Naive B cell (primary cell): ENCODE results near the gene NPW. TPM values are rescaled to one million over a fixed set of nuclear protein-coding genes. Genes with fewer than 3 reads are reported as not detected.

ENCODE experiments used
- ATAC-seq, 2 donors: fragments of 150-1000 bp; cut with Tn5 transposase; 2 replicates each; pipeline ENCODE4 v1.10.0; 2021; ENCODE audit warnings: low read depth in 2 of 2, mild to moderate bottlenecking in 2 of 2, moderate library complexity in 2 of 2
- DNase-seq: peaks from one replicate; pipeline ENCODE4 v3.0.0; 2022
- H3K27ac Mint-ChIP-seq, 6 donors: one replicate each; pipeline ENCODE4 v1.8.0; 2020 to 2022; ENCODE audit warnings: mild to moderate bottlenecking in 6 of 6, mixed read lengths in 6 of 6, moderate library complexity in 5 of 6, inconsistent platforms in 2 of 6
- H3K27me3 Mint-ChIP-seq, 3 donors: one replicate each; pipeline ENCODE4 v1.8.0; 2021 to 2022; ENCODE audit warnings: mixed read lengths in 3 of 3, mild to moderate bottlenecking in 1 of 3
- H3K36me3 Mint-ChIP-seq, 2 donors: one replicate each; pipeline ENCODE4 v1.8.0; 2020 to 2022; ENCODE audit warnings: mixed read lengths in 2 of 2, inconsistent platforms in 1 of 2, mild to moderate bottlenecking in 1 of 2
- H3K4me1 Mint-ChIP-seq, 3 donors: one replicate each; pipeline ENCODE4 v1.8.0; 2020 to 2022; ENCODE audit warnings: mixed read lengths in 3 of 3, inconsistent platforms in 1 of 3, mild to moderate bottlenecking in 1 of 3, moderate library complexity in 1 of 3
- H3K4me3 Mint-ChIP-seq, 8 donors: one replicate each; pipeline ENCODE4 v1.8.0; 2020 to 2022; ENCODE audit warnings: mild to moderate bottlenecking in 8 of 8, mixed read lengths in 8 of 8, moderate library complexity in 8 of 8, inconsistent platforms in 2 of 8
- H3K9me3 Mint-ChIP-seq, 7 donors: one replicate each; pipeline ENCODE4 v1.8.0; 2020 to 2022; ENCODE audit warnings: mixed read lengths in 7 of 7, mild to moderate bottlenecking in 5 of 7, inconsistent platforms in 2 of 7, moderate library complexity in 1 of 7
- polyA plus RNA-seq, 6 donors: library from polyadenylated mRNA; unstranded; fragments of 300-500 nt; fragmentation: Illumina TruSeq; gene quantifications; one replicate each; pipeline ENCODE4 v1.2.3, GENCODE V29; 2021; ENCODE audit warnings: low read depth in 6 of 6

Gene NPW
- polyA plus RNA-seq, 6 donors from 2014 or later: not detected

DNA sequence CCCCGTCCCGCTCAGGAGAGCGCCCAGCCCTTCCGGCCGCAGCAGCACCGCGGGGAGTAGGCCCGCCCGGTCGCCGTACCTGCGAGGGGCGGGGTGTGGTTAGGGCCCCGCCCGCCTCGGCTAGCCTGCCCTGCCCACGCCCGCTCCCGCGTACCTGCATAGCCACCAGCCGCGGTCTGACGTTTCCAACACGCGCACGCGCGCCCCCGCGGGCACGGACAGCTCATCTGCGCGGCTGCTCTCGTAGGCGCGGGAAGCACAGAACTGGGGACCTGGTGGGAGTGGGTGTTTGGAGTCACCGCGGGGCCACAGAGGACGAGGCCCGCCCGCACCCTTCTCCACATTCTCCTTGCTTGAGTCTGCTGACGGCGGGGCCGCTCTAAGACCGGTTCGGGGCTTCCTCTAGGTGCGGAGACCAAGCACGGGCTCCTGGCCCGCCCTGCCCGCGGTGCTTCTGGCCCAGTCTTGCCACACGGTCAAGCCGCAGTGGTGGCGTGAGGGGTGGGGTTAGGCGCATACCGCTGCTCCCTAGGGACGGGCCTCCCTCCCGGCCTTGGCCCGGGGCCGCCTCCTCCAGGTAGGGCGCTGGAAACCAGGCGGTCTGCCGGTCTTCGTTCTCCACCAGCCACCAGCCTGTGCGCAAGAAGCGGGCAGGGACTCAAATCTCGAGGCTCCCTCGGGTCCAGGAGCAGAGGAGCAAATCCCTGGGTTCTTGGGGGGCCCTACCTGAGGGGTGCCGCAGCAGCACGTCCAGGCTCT, 40.1 kb upstream of the NPW start:
- H3K9me3 Mint-ChIP-seq: peaks cover 0 to 2% (median 0%) of the 10 kb centered on the region in 7 donors
- ATAC-seq (no peak), DNase-seq (no peak)
- H3K4me1 Mint-ChIP-seq: peaks cover 6 to 11% (median 7%) of the 10 kb centered on the region in 3 donors
- H3K27ac Mint-ChIP-seq: no peak overlapping the region
- peaks cover 12 to 55% (median 30%) of the 10 kb centered on the region in 3 donors for H3K27me3 Mint-ChIP-seq
- H3K4me3 Mint-ChIP-seq: peak overlapping the region in 2 of 8 donors; percentile 27 to 35
- H3K36me3 Mint-ChIP-seq: peaks cover 0 to 16% of the 10 kb centered on the region in 2 donors

DNA sequence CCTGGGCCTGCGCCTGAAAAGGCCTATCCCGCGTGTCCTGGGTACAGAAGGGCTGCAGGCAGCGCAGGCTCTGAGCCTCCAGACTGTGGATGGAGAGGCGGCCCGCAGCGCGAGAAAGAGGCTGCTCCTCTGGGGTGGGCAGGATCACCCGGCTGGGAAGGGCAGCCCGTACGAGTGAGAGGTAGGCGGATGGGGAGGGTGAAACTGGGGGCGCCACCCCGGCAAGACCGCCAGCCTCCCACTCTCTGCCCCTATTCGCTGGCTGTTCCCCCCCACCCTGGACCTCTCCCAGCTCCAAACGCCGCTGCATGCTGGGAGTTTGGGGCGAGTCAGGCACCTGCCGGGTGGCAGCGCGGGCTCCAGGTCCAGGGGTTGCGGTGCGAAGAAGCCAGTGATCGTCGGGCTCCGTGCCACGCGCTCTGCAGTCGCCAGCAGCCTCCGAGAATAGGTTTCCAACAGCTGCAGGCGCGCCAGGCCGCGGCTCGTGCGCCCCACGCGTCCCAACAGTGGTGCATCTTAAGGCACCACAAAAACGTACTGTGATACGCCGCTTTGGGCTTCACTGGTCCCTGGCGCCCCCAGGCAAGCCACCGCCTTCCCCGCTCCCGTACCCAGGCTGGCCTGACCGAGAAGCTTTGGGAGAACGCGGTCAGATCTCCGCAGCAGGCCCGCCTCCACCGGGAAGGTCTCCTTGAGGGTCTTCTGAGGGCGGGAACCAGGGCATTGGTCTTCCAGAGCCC, 39.4 kb upstream of the NPW start:
- H3K4me3 Mint-ChIP-seq: peak overlapping the region in 2 of 8 donors; percentile 27 to 51
- ATAC-seq (no peak), DNase-seq (no peak)
- H3K4me1 Mint-ChIP-seq: peaks cover 10 to 18% (median 12%) of the 10 kb centered on the region in 3 donors
- peaks cover 0 to 2% (median 0%) of the 10 kb centered on the region in 7 donors for H3K9me3 Mint-ChIP-seq
- H3K27me3 Mint-ChIP-seq: peaks cover 12 to 51% (median 30%) of the 10 kb centered on the region in 3 donors
- H3K27ac Mint-ChIP-seq: no peak overlapping the region
- peaks cover 0 to 10% of the 10 kb centered on the region in 2 donors for H3K36me3 Mint-ChIP-seq

DNA sequence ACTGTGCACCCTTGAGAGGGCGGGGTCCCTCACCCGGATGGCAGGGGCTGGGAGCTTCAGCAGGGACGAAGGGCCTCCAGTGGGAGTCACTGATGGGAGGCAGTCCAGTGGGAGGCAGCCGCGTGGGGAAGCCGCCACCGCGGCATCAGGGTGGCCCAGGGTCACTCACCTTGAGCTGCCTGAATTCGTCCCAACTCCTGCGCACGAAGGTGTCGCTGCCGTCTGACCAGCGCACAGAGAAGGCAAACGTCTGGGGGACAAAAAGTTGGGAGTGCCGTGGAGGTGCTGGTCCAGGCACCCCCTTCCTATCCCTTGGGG, 38.9 kb upstream of the NPW start:
- Mint-ChIP-seq H3K36me3 (peaks cover 0 to 9% of the 10 kb centered on the region in 2 donors), H3K4me1 (peaks cover 10 to 20% (median 12%) of the 10 kb centered on the region in 3 donors), H3K9me3 (peaks cover 0 to 2% (median 0%) of the 10 kb centered on the region in 7 donors), H3K4me3 (no peak overlapping the region), H3K27ac (no peak overlapping the region), H3K27me3 (peaks cover 12 to 51% (median 30%) of the 10 kb centered on the region in 3 donors)
- no peak for DNase-seq
- no peak for ATAC-seq

DNA sequence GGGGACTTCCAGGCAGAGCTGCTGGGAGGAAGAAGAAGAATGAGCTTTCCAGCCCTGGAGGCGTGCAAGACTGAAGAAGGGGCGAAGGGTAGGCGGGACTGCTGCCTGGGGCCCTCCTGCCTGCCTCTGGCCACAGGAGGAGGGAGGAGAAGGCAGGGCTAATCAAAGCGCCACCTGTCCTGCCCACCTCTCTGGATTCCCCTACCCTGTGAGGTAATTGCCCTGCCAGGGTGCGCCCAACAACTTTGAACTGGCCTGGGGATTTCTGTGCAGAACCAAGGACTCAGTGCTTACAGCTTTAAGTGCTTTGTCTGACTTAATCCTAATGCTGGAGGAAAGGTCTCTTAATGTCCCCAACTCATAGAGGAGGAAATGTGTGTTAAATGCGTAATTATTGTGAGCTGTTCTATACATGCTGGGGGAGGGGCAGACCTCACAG, 38.2 kb upstream of the NPW start, which contains the start of gene NOXO1:
NOXO1 (minus strand) TSS at position 72 of the 439 bp plus-strand sequence. CDS start 290 bp downstream, outside the sequence.
- H3K4me1 Mint-ChIP-seq: peaks cover 7 to 20% (median 17%) of the 10 kb centered on the region in 3 donors
- peak within 1 kb of the TSS in 6 of 8 donors; percentile 4 to 88 (median 80) for H3K4me3 Mint-ChIP-seq
- DNase-seq (no peak), ATAC-seq (peak in 1 of 2 donors; percentile 16)
- peaks cover 0 to 3% of the 10 kb centered on the region in 2 donors for H3K36me3 Mint-ChIP-seq
- peaks cover 0 to 2% (median 0%) of the 10 kb centered on the region in 7 donors for H3K9me3 Mint-ChIP-seq
- peak within 1 kb of the TSS in 3 of 6 donors; percentile 24 to 72 (median 70) for H3K27ac Mint-ChIP-seq
- H3K27me3 Mint-ChIP-seq: peaks cover 12 to 44% (median 23%) of the 10 kb centered on the region in 3 donors

DNA sequence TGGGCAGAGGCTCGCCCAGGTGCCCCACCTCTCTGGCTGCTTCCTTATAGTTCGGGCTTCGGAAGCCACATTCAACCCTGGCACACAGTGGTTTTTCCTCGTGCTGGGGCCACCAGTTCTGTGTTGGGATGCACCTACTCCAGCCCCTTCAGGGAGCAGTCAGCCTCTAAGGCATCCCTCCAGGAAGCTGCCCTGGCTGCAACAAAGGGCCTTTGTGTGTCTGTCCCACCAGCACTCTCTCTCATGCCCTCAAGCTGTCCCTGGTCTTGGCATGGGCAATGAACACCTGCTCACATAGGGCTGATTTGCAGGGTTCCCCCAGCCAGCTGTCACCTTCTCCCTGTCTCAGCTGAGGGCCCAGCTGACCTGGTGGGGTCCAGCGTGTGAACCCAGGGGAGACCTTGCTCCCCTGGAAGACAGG, 37.6 kb upstream of the NPW start:
- ATAC-seq (no peak), DNase-seq (no peak)
- H3K9me3 Mint-ChIP-seq: peaks cover 0 to 2% (median 0%) of the 10 kb centered on the region in 7 donors
- H3K4me3 Mint-ChIP-seq: peak overlapping the region in 5 of 8 donors; percentile 4 to 88 (median 79)
- H3K27ac Mint-ChIP-seq: peak overlapping the region in 2 of 6 donors; percentile 70 to 72
- H3K27me3 Mint-ChIP-seq: peaks cover 12 to 44% (median 23%) of the 10 kb centered on the region in 3 donors
- no peaks in the 10 kb centered on the region for H3K36me3 Mint-ChIP-seq
- H3K4me1 Mint-ChIP-seq: peaks cover 13 to 22% (median 20%) of the 10 kb centered on the region in 3 donors

DNA sequence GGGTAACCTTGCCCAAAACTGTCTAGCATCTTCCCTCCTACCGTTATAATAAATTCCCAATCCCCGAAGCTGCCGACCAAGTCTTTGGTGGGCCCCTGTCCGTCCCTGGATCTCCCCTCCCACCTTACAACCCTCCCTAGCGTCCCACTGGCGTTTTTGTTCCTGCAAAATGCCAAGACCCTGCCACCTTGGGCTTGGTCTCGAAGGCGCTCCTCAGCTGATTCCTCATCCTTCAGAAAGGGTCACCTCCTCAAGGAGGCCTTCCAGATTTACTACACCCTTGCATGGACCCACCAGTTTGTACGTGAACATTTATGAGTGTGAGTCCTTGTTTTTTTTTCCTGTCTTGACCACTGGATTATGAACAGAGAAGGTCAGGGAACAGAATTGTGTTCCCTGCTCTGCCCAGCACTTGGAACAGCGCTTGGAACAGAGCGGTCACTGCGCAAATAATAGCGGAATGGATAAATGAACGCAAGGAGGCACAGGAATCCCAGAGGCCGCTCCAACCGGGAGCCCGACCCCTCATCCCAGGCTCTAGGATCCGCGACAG, 36.5 kb upstream of the NPW start:
- H3K27me3 Mint-ChIP-seq: peaks cover 12 to 36% (median 23%) of the 10 kb centered on the region in 3 donors
- no peaks in the 10 kb centered on the region for H3K36me3 Mint-ChIP-seq
- H3K27ac Mint-ChIP-seq: peak overlapping the region in 3 of 6 donors; percentile 50 to 70 (median 63)
- peaks cover 0 to 2% (median 0%) of the 10 kb centered on the region in 7 donors for H3K9me3 Mint-ChIP-seq
- H3K4me3 Mint-ChIP-seq: peak overlapping the region; percentile 74 to 88 (median 84)
- no peak for DNase-seq
- peaks cover 17 to 22% (median 20%) of the 10 kb centered on the region in 3 donors for H3K4me1 Mint-ChIP-seq
- ATAC-seq: no peak

DNA sequence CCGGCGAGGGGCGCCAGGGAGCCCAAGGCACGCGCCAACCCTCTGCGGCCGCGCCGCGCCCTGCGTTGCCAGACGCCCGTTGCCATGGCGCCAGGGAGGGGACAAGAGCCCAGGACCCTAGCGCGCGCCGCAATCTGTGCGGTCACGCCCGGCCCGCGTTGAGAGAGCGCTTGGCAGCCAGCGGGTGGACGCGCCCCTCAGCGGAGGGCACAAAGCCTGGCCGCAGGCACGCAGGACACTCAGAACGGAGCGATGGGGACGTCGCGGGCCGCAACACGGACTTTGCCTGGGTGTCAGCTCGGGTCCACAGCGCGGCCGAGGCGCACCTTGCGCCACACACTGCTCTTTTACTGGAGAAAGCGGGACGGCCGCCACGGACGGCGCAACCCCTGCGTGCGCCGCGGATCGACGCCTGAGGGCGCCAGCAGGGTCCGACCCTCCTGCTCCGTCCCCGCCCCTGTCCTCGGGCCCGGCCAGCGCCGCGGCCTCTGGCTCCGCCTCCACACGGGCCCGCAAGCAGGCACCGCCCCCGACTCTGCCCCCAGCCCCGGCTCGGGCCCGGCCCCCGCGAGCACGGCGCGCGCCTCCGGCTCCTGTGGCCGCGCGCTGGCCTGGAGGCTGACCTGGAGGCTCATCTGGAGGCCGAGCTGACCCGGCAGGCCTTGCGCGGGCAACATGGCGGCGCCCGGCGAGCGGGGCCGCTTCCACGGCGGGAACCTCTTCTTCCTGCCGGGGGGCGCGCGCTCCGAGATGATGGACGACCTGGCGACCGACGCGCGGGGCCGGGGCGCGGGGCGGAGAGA, 35.8 kb upstream of the NPW start, which contains the start of gene GFER:
GFER (plus strand) TSS at position 650 of the 803 bp plus-strand sequence; CDS start at position 676, 26 bp downstream.
- DNase-seq (peak; percentile 72), ATAC-seq (peak; percentile 71 to 72)
- H3K27ac Mint-ChIP-seq: peak within 1 kb of the TSS in 4 of 6 donors; percentile 63 to 82 (median 76)
- no peaks in the 10 kb centered on the region for H3K36me3 Mint-ChIP-seq
- peaks cover 0 to 2% (median 0%) of the 10 kb centered on the region in 7 donors for H3K9me3 Mint-ChIP-seq
- peak within 1 kb of the TSS; percentile 74 to 90 (median 84) for H3K4me3 Mint-ChIP-seq
- peaks cover 19 to 27% (median 24%) of the 10 kb centered on the region in 3 donors for H3K4me1 Mint-ChIP-seq
- H3K27me3 Mint-ChIP-seq: peaks cover 12 to 32% (median 23%) of the 10 kb centered on the region in 3 donors

DNA sequence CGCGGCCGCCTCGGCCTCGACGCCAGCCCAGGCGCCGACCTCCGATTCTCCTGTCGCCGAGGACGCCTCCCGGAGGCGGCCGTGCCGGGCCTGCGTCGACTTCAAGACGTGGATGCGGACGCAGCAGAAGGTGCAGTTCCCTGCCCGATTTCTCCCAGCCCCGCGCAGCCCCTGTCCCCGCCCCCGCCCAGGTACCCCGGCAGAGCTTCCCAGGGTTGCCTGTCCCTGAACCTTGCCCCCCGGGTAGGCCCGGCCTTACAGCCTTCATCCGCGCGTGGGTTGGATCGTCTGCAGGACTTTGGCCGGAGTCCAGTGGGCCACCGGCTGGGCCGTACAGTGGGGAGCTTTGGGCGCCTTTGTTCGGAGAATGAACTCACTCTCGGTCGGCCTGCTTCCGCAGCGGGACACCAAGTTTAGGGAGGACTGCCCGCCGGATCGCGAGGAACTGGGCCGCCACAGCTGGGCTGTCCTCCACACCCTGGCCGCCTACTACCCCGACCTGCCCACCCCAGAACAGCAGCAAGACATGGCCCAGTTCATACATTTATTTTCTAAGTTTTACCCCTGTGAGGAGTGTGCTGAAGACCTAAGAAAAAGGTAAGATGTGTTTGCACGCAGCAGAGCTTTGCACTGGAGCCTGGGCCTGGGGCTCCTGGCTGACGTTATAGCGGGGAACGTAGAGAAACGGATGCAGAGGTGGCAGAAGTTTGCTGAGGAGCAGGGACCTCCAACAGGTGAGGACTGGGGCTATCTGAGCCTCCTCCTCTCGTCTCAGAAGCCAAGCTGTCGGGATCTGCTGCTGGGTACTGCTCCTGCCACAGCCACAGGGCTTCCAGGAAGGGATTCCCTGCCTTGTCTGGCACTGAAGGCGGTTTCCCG, 35.0 kb upstream of the NPW start:
- peaks cover 0 to 2% (median 0%) of the 10 kb centered on the region in 7 donors for H3K9me3 Mint-ChIP-seq
- H3K4me3 Mint-ChIP-seq: peak overlapping the region; percentile 74 to 90 (median 82)
- DNase-seq (no peak), ATAC-seq (peak; percentile 31 to 32)
- peaks cover 12 to 31% (median 23%) of the 10 kb centered on the region in 3 donors for H3K27me3 Mint-ChIP-seq
- H3K27ac Mint-ChIP-seq: peak overlapping the region in 3 of 6 donors; percentile 20 to 82 (median 70)
- H3K4me1 Mint-ChIP-seq: peaks cover 23 to 32% (median 31%) of the 10 kb centered on the region in 3 donors
- H3K36me3 Mint-ChIP-seq: no peaks in the 10 kb centered on the region

DNA sequence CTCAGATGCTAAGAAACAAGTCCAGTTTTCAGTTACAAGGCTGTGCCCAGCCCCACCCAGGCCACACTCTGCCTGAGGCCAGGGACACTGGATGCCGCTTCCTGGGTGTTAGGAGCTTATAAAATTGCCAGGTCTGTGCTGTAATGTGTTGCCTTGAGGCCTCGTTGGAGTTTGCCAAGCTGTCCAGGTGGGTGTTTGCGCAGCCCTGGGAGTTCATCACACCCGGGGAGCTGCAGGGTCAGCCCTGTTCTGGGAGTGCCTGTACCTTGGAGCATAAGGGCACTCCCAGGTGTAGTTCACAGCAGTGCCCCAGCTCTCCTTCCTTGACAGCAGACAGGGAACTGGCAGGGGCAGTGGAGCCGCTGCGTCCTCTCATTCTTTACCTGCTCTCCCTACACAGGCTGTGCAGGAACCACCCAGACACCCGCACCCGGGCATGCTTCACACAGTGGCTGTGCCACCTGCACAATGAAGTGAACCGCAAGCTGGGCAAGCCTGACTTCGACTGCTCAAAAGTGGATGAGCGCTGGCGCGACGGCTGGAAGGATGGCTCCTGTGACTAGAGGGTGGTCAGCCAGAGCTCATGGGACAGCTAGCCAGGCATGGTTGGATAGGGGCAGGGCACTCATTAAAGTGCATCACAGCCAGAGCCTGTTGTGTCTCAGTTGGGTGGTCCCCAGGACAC, 34.0 kb upstream of the NPW start:
- H3K27ac Mint-ChIP-seq: no peak overlapping the region
- H3K9me3 Mint-ChIP-seq: peaks cover 0 to 2% (median 0%) of the 10 kb centered on the region in 7 donors
- ATAC-seq (no peak), DNase-seq (no peak)
- H3K4me3 Mint-ChIP-seq: peak overlapping the region; percentile 74 to 90 (median 82)
- no peaks in the 10 kb centered on the region for H3K36me3 Mint-ChIP-seq
- peaks cover 12 to 26% (median 23%) of the 10 kb centered on the region in 3 donors for H3K27me3 Mint-ChIP-seq
- H3K4me1 Mint-ChIP-seq: peaks cover 23 to 34% (median 31%) of the 10 kb centered on the region in 3 donors

DNA sequence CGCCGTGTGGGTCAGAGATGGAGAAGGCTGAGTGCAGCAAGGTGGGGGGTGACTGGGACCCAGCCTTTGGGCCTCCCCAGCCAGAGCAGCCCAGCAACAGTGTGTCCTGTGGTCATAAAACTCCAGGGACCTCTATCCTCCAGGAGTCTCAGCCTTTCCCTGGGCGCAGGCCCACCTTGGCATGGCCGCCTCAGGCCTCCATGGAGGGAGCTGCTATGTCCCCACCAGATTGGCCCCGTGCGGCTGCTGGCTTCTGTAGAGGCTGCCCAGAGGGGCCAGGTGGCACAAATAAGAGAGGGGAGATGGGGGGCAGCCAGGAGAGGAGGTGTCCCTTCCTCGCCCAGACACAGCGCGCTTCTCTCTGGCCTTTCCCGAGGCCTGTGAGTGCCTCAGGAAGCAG, 32.4 kb upstream of the NPW start:
- Mint-ChIP-seq H3K36me3 (no peaks in the 10 kb centered on the region), H3K27ac (peak overlapping the region in 2 of 6 donors; percentile 46 to 83), H3K4me1 (peaks cover 31 to 39% (median 38%) of the 10 kb centered on the region in 3 donors), H3K27me3 (peaks cover 8 to 10% (median 10%) of the 10 kb centered on the region in 3 donors), H3K4me3 (peak overlapping the region in 3 of 8 donors; percentile 59 to 79 (median 60)), H3K9me3 (peaks cover 0 to 2% (median 0%) of the 10 kb centered on the region in 7 donors)
- ATAC-seq (no peak), DNase-seq (no peak)
